Measurements from ENCODE around the gene GRIP2.

- TF ChIP-seq, protein P1, sequence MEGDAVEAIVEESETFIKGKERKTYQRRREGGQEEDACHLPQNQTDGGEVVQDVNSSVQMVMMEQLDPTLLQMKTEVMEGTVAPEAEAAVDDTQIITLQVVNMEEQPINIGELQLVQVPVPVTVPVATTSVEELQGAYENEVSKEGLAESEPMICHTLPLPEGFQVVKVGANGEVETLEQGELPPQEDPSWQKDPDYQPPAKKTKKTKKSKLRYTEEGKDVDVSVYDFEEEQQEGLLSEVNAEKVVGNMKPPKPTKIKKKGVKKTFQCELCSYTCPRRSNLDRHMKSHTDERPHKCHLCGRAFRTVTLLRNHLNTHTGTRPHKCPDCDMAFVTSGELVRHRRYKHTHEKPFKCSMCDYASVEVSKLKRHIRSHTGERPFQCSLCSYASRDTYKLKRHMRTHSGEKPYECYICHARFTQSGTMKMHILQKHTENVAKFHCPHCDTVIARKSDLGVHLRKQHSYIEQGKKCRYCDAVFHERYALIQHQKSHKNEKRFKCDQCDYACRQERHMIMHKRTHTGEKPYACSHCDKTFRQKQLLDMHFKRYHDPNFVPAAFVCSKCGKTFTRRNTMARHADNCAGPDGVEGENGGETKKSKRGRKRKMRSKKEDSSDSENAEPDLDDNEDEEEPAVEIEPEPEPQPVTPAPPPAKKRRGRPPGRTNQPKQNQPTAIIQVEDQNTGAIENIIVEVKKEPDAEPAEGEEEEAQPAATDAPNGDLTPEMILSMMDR (IDR thresholded peaks at IDR 0.05; ENCODE audit: low read length) = no peak
- TF ChIP-seq EZH2 (IDR thresholded peaks at IDR 0.05; ENCODE audit: borderline replicate concordance, low read length) = no peak
These were observed 62.7 kb downstream of the GRIP2 start for GRCh38 chr3:14477311-14477935.

All from OCI-LY1 (cell line).